Left lung (tissue), 10 donors: Measurements from ENCODE around the gene DSCAML1. TPM values are rescaled to one million over a fixed set of nuclear protein-coding genes. Genes with fewer than 3 reads are reported as not detected.

Experiments
- ATAC-seq: fragments of 200-7000 bp; cut with Tn5 transposase; one replicate; pipeline ENCODE4 v1.9.1; 2020; ENCODE audit warnings: moderate library complexity
- DNase-seq, 4 donors: peaks; one replicate each; pipeline ENCODE4 v3.0.0-alpha.2; 2013 to 2020
- H3K27ac ChIP-seq, 2 donors: fragments of 200-600 bp; sonication (generic) in 1 of 2; one replicate each; pipeline versions ENCODE4 v1.5.0 to v1.8.0; 2020 to 2021
- H3K27me3 ChIP-seq, 2 donors: fragments of 200-600 bp; sonication (generic) in 1 of 2; one replicate each; pipeline versions ENCODE4 v1.5.0 to v1.8.0; 2020 to 2021
- H3K36me3 ChIP-seq, 2 donors: fragments of 200-600 bp; sonication (generic) in 1 of 2; one replicate each; pipeline versions ENCODE4 v1.5.0 to v1.8.0; 2020 to 2021
- H3K4me1 ChIP-seq, 2 donors: fragments of 200-600 bp; one replicate each; pipeline ENCODE4 v1.8.0; 2021
- H3K4me3 ChIP-seq, 2 donors: fragments of 200-600 bp; sonication (generic) in 1 of 2; one replicate each; pipeline versions ENCODE4 v1.5.0 to v1.8.0; 2020 to 2021; ENCODE audit warnings: mild to moderate bottlenecking in 1 of 2
- H3K9me3 ChIP-seq, 2 donors: fragments of 200-600 bp; sonication (generic) in 1 of 2; one replicate each; pipeline versions ENCODE4 v1.5.0 to v1.8.0; 2020 to 2021
- intact Hi-C, 2 donors: fragments of 100-400 bp; cut with DNase I; formaldehyde crosslinking; loops; one replicate each; pipeline versions ENCODE4 v1.11.2 to v1.14.2; 2022
- polyA plus RNA-seq, 6 donors: library from polyadenylated mRNA; unstranded; fragments of 120-200 nt; gene quantifications; one replicate each; pipeline ENCODE4 v1.2.1, GENCODE V29; 2013; ENCODE audit not compliant: insufficient read length in 6 of 6
- total RNA-seq, 2 donors: library from RNA; stranded (reverse); fragmentation: NEBNext Ultra II Directional; extraction: Animal tissue kit (Norgen Biotek cat#: 25700); gene quantifications; one replicate each; pipeline ENCODE4 v1.2.1, GENCODE V29; 2021
- TF ChIP-seq, protein P1 (sequence below), 2 donors: fragments of 200-600 bp; sonication (generic) in 1 of 2; IDR thresholded peaks; one replicate each; pipeline versions ENCODE4 v1.5.0 to v1.8.0; 2021; ENCODE audit warnings: antibody characterized with exemption in 2 of 2
- donor health status: DM: no; HTN: yes; CAD: no.
- donor health status: DM: no; HTN: no; CAD: no.

The DSCAML1 gene
- total and polyA plus RNA-seq, 8 donors: 0.35 to 1.8 (median 1.2) TPM

DNA sequence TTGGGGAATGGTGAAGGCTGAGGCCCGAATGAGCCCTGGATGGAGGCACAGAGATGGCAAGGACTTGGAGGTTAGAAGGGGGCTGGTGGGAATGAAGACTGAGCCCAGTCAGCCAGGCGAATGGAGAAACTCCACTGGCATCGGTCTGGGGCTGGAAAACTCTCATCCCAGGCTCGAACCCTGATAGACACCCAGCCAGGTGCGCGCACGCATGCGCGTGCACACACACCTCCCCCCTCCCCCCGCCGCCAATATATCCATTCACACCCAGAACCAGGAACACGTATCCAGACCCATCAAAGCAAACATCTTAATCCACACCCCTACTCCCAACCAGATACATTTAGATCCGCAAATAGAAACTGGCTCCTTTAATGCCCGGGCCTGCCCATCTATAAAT, 330.1 kb downstream of the DSCAML1 start:
- no peaks in the 10 kb centered on the region for H3K27me3 ChIP-seq
- ATAC-seq: no peak
- H3K4me3 ChIP-seq: no peak overlapping the region
- DNase-seq: no peak
- H3K36me3 ChIP-seq: no peaks in the 10 kb centered on the region
- H3K4me1 ChIP-seq: no peaks in the 10 kb centered on the region
- H3K9me3 ChIP-seq: no peaks in the 10 kb centered on the region
- no peak overlapping the region for H3K27ac ChIP-seq
- TF ChIP-seq, protein P1, sequence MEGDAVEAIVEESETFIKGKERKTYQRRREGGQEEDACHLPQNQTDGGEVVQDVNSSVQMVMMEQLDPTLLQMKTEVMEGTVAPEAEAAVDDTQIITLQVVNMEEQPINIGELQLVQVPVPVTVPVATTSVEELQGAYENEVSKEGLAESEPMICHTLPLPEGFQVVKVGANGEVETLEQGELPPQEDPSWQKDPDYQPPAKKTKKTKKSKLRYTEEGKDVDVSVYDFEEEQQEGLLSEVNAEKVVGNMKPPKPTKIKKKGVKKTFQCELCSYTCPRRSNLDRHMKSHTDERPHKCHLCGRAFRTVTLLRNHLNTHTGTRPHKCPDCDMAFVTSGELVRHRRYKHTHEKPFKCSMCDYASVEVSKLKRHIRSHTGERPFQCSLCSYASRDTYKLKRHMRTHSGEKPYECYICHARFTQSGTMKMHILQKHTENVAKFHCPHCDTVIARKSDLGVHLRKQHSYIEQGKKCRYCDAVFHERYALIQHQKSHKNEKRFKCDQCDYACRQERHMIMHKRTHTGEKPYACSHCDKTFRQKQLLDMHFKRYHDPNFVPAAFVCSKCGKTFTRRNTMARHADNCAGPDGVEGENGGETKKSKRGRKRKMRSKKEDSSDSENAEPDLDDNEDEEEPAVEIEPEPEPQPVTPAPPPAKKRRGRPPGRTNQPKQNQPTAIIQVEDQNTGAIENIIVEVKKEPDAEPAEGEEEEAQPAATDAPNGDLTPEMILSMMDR (IDR thresholded peaks at IDR 0.05): no peak
- intact Hi-C loops: no loop called here

DNA sequence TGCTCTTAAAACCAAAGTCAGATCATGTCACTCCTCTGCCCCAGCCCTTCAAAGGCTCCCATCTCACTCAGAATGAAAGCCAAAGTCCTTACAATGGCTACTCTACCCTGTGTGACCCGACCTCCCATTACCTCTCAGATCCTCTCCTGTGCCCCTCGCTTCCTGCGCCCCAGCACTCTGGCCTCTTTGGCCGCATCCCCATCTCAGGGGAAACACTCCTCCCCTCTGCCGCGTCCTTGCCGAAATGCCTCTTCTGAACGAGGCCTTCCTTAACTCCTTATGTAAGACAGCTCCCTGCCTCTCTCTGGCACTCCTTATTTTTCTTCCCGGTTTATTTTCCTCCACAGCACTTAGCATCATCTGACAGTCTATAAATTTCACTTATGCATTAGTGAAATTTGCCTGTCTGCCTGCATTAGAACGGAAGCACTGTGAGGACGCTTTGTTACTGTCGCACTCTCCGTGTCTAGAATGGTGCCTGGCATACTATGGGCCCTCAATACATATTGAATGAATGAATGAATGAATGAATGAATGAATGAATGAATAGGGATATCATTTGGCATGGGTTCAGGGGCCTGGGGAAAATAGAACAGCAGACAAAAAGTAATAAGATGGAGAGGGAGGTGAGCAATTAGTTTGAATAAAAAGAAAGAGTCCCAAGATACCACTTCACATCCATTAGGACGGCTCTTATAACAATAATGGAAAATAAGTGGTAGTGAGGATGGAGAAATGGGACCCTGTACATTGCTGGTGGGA, 331.6 kb downstream of the DSCAML1 start:
- no peak for DNase-seq
- H3K9me3 ChIP-seq: no peaks in the 10 kb centered on the region

DNA sequence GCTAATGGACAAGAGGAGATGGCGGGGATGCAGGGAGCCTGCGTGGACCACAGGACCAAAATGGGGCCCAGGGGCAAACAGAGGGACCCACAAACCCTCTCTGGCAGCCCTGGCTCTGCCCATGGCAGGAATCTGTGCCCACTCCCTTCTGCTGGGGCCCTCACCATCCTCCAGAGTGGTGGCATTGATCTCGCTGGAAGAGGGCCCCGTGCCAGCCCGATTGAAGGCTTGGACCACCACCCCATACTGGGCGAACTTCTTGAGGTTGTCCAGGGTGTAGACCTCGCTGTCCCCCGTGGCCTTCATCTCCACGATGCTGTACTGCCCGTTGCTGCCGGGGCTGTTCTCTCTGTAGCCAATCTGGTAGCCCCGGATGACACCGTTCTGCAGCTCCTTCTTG, 332.2 kb downstream of the DSCAML1 start:
- H3K4me3 ChIP-seq: no peak overlapping the region
- H3K36me3 ChIP-seq: no peaks in the 10 kb centered on the region
- TF ChIP-seq, protein P1 (IDR thresholded peaks at IDR 0.05): no peak
- ATAC-seq (no peak), DNase-seq (no peak)
- no peaks in the 10 kb centered on the region for H3K27me3 ChIP-seq
- H3K27ac ChIP-seq: no peak overlapping the region
- no peaks in the 10 kb centered on the region for H3K9me3 ChIP-seq
- no peaks in the 10 kb centered on the region for H3K4me1 ChIP-seq
- intact Hi-C loops: no loop called here

More for the DNA sequence above, 331.6 kb downstream of the DSCAML1 start:
- Histone ChIP-seq H3K36me3 (no peaks in the 10 kb centered on the region), H3K27ac (no peak overlapping the region), H3K4me1 (no peaks in the 10 kb centered on the region), H3K27me3 (no peaks in the 10 kb centered on the region), H3K4me3 (no peak overlapping the region)
- TF ChIP-seq, protein P1 (IDR thresholded peaks at IDR 0.05): no peak
- ATAC-seq: no peak
- intact Hi-C loops: no loop called here

DNA sequence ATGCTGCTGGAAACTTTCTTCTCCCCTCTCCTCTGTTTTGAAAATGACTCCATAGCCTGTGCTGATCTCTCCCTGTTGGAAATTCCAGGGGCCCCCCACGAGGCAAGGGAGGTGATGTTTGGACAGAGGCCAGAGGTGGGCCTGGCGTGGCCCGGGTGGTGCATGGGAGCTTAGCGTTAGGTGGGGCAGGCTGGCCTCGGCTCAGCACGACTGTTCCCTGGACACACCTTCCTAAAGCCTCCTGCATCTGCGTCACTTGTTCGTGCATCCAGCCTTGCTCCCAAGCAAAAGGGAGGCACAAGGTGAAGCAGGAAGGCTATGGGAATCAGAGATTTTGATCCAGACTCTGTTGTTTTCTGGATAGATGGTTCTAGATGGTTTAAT, 334.2 kb downstream of the DSCAML1 start:
- Histone ChIP-seq H3K4me3 (no peak overlapping the region), H3K4me1 (no peaks in the 10 kb centered on the region), H3K27ac (no peak overlapping the region), H3K27me3 (no peaks in the 10 kb centered on the region), H3K36me3 (no peaks in the 10 kb centered on the region), H3K9me3 (no peaks in the 10 kb centered on the region)
- TF ChIP-seq, protein P1 (IDR thresholded peaks at IDR 0.05): no peak
- intact Hi-C loops: no loop called here
- DNase-seq (no peak), ATAC-seq (no peak)

DNA sequence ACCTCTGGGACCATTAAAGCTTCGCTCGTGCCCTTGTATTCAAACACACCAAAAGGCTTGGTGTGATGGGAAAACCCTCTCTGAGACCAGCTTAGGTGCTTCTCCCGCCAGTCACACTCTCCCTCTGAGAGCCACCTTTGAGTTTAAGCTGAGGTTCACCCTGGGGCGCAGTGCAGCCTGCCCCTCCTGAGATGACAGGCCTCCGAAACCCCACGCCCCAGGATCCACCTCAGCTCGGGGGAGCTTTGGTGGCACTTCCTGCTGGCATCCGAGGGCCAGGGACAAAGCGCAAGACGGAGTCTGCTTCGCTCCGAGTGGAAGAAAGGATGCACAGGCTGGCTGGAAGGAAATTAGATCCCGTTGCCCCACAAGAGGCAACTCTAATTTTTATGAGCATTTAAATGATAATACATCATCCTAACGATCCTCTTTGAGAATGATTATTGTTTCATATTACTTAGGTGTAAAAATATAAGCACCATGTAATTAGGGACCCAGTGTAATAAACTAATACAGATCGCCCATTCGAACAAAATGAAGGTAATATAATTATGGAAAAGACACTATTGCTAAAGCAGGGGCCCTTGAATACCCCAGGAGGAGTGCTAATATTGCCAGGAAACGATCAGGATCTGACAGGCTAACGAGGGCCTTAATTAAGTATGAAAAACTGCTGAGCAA, 334.7 kb downstream of the DSCAML1 start:
- intact Hi-C loops: no loop called here
- no peaks in the 10 kb centered on the region for H3K4me1 ChIP-seq
- no peak overlapping the region for H3K27ac ChIP-seq
- DNase-seq (no peak), ATAC-seq (no peak)
- no peak overlapping the region for H3K4me3 ChIP-seq
- TF ChIP-seq, protein P1 (IDR thresholded peaks at IDR 0.05): no peak
- H3K36me3 ChIP-seq: no peaks in the 10 kb centered on the region
- H3K9me3 ChIP-seq: no peaks in the 10 kb centered on the region
- H3K27me3 ChIP-seq: no peaks in the 10 kb centered on the region
